ENCODE data around the gene FBXW8. TPM values are rescaled to one million over a fixed set of nuclear protein-coding genes. Genes with fewer than 3 reads are reported as not detected.

Gene FBXW8
- polyA plus RNA-seq, 2 of the 4 experiments (the other 2 are of a cell fraction), result 9.8 to 15.7 TPM

- WGBS (ENCODE audit: missing lambda C conversion rate), result 81% methylated on average over 17 of the region's 17 CpGs
- Histone ChIP-seq H3K4me3 (no peak overlapping the region), H3K9me3 (no peaks in the 10 kb centered on the region), H3K4me1 (no peaks in the 10 kb centered on the region), H3K4me2 (no peak overlapping the region), H3K27ac (no peak overlapping the region)
- TF ChIP-seq EHMT2 (IDR thresholded peaks at IDR 0.05; ENCODE audit: low read depth) (no peak), HOXB5 (CRISPR knock-in tag; IDR thresholded peaks at IDR 0.05) (no peak), CHD4 (IDR thresholded peaks at IDR 0.05; ENCODE audit: borderline replicate concordance) (no peak), TP53 (CRISPR knock-in tag; IDR thresholded peaks at IDR 0.05) (no peak), HES2 (IDR thresholded peaks at IDR 0.05) (no peak), HOXB13 (CRISPR knock-in tag; IDR thresholded peaks at IDR 0.05; ENCODE audit: low read depth) (no peak), GATA3 (IDR thresholded peaks at IDR 0.05; ENCODE audit: borderline replicate concordance) (no peak), MAFK (IDR thresholded peaks at IDR 0.05; ENCODE audit: partially characterized antibody) (no peak), ZFP36 (IDR thresholded peaks at IDR 0.05; ENCODE audit: borderline replicate concordance, partially characterized antibody) (no peak), HDAC2 (IDR thresholded peaks at IDR 0.05) (no peak), POLR2A (IDR thresholded peaks at IDR 0.05; ENCODE audit: low read length) (no peak), EHF (CRISPR knock-in tag; IDR thresholded peaks at IDR 0.05) (no peak), CEBPB (IDR thresholded peaks at IDR 0.05) (no peak)
- CTCF ChIA-PET, result interaction anchor here (1.3 kb wide), 1 partner anchor 90 kb away, joined by 3 read pairs; no protein-coding TSS in a partner anchor
- FAIRE-seq (no peak), DNase-seq (ENCODE audit: low read depth in 1 of 2, low spot score in 1 of 2) (no peak), ATAC-seq (no peak)
- POLR2A ChIA-PET, result no interaction called here
Observed at GRCh38 chr12:117069101-117069797, 158.5 kb downstream of the FBXW8 start.

DNA sequence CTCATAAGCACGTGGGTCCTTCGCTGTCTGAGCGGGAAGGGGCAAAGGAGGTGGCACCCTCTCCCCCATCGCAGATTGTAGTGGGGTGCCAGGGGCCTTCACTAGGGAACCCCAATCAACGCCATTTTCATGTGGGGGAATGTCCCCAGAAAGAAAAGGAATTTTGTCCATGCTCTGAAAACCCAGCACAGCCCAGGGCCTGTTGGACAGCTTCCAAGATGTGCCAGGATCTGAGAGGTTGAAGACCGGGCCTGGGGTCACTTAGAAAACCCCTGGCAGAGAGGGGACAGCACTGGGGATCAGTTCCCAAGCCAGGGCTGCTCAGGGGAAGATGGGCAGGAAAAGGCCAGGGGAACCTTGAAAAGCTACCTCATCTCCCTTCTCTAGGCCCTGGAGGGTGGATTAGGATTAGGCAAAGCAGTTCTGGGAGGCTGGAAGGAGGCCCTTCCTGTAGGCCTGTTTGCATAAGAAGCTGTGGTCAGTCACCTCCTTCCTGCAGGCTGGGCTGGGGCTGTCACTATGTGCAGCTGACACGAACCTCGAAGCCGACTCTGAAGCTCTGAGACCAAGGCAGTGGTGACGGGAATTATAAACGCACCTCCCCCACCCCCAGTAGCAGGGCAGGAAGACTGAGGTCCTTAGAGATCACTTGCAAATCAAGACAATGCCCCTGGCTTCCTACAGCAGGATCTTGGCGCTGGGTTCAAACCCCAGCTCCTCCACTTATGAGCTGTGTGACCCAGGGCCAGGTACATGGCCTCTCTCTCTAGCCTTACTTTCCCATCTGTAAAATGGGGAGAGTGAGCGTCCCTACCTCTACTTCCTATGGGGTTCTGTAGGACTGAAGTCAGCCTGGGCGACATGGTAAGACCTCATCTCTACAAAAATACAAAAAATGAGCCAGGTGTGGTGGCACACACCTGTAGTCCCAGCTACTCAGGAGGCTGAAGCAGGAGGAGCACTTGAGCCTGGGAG is 159.5 kb downstream of the FBXW8 start:
- POLR2A ChIA-PET, result no interaction called here
- CTCF ChIA-PET, result interaction anchor here (1.0 to 1.3 kb wide), 2 partner anchors 80 to 89 kb away, joined by 3 read pairs; no protein-coding TSS in a partner anchor
- DNase-seq (ENCODE audit: low read depth in 1 of 2, low spot score in 1 of 2), result no peak
- no peaks in the 10 kb centered on the region for H3K9me3 ChIP-seq
- no peak for FAIRE-seq
- 94% methylated on average over 14 of the region's 14 CpGs for WGBS (ENCODE audit: missing lambda C conversion rate)
- no peak overlapping the region for H3K27ac ChIP-seq
- ATAC-seq, result no peak
- no peak overlapping the region for H3K4me2 ChIP-seq
- H3K4me1 ChIP-seq, result no peaks in the 10 kb centered on the region
- TF ChIP-seq JUNB (IDR thresholded peaks at IDR 0.05) (no peak), MAZ (IDR thresholded peaks at IDR 0.05; ENCODE audit: borderline replicate concordance, low read depth, low read length) (no peak), NR3C1 (IDR thresholded peaks at IDR 0.05) (no peak), KDM1A (IDR thresholded peaks at IDR 0.05; ENCODE audit: low read depth) (no peak), SREBF2 (IDR thresholded peaks at IDR 0.05) (no peak), PHF8 (IDR thresholded peaks at IDR 0.05; ENCODE audit: borderline replicate concordance, low read depth) (no peak), NFE2L2 (conservative IDR thresholded peaks at IDR 0.05; ENCODE audit: low read length) (no peak), POLR2A (IDR thresholded peaks at IDR 0.05; ENCODE audit: low read length) (no peak), EHMT2 (IDR thresholded peaks at IDR 0.05; ENCODE audit: low read depth) (no peak), JUN (IDR thresholded peaks at IDR 0.05) (no peak), MYC (IDR thresholded peaks at IDR 0.05; ENCODE audit: borderline replicate concordance, low read length) (no peak), CEBPB (IDR thresholded peaks at IDR 0.05) (no peak)
- TF ChIP-seq, protein P1, sequence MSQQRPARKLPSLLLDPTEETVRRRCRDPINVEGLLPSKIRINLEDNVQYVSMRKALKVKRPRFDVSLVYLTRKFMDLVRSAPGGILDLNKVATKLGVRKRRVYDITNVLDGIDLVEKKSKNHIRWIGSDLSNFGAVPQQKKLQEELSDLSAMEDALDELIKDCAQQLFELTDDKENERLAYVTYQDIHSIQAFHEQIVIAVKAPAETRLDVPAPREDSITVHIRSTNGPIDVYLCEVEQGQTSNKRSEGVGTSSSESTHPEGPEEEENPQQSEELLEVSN (IDR thresholded peaks at IDR 0.05; ENCODE audit: borderline replicate concordance, low read depth), result no peak
- no peak overlapping the region for H3K4me3 ChIP-seq

- no peak overlapping the region for H3K27ac ChIP-seq
- ATAC-seq, result no peak
- no peak for FAIRE-seq
- no peak overlapping the region for H3K4me3 ChIP-seq
- 67% methylated on average over 5 of the region's 5 CpGs for WGBS (ENCODE audit: missing lambda C conversion rate)
- H3K4me1 ChIP-seq, result no peaks in the 10 kb centered on the region
- no peaks in the 10 kb centered on the region for H3K9me3 ChIP-seq
- no peak for DNase-seq (ENCODE audit: low read depth in 1 of 2, low spot score in 1 of 2)
- ChIA-PET CTCF (interaction anchor here (0.6 to 1.4 kb wide), 3 partner anchors 18 to 142 kb away, joined by 3 read pairs; no protein-coding TSS in a partner anchor), POLR2A (no interaction called here)
- no peak overlapping the region for H3K4me2 ChIP-seq
- no peak for TF ChIP-seq ELK1 (IDR thresholded peaks at IDR 0.05; ENCODE audit: low read depth, low read length)
- no peak for TF ChIP-seq TP53 (CRISPR knock-in tag; IDR thresholded peaks at IDR 0.05)
- TF ChIP-seq FOSB (CRISPR knock-in tag; IDR thresholded peaks at IDR 0.05), result no peak
- TF ChIP-seq HEYL (CRISPR knock-in tag; IDR thresholded peaks at IDR 0.05), result no peak
- TF ChIP-seq RAD21 (conservative IDR thresholded peaks at IDR 0.05 in 1 of 2, IDR thresholded peaks at IDR 0.05 in 1 of 2), result no peak
- TF ChIP-seq BHLHE40 (IDR thresholded peaks at IDR 0.05; ENCODE audit: low read depth, low read length), result no peak
- no peak for TF ChIP-seq KDM1A (IDR thresholded peaks at IDR 0.05; ENCODE audit: low read depth)
- no peak for TF ChIP-seq MAZ (IDR thresholded peaks at IDR 0.05; ENCODE audit: borderline replicate concordance, low read depth, low read length)
- no peak for TF ChIP-seq CHD4 (IDR thresholded peaks at IDR 0.05; ENCODE audit: borderline replicate concordance)
- TF ChIP-seq, protein P2, sequence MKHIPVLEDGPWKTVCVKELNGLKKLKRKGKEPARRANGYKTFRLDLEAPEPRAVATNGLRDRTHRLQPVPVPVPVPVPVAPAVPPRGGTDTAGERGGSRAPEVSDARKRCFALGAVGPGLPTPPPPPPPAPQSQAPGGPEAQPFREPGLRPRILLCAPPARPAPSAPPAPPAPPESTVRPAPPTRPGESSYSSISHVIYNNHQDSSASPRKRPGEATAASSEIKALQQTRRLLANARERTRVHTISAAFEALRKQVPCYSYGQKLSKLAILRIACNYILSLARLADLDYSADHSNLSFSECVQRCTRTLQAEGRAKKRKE (CRISPR knock-in tag; IDR thresholded peaks at IDR 0.05; ENCODE audit: low read depth), result no peak
Observed at GRCh38 chr12:117071009-117071408, 160.3 kb downstream of the FBXW8 start.
